ENCODE results near the gene ASXL3. TPM values are rescaled to one million over a fixed set of nuclear protein-coding genes. Genes with fewer than 3 reads are reported as not detected.
A peak's percentile ranks its signal among the peaks of the same experiment; 100 is the strongest.

Gene ASXL3
- polyA plus RNA-seq, 1 donor (not counting 4 experiments of a cell fraction or from before 2014, with no cell fraction given): not detected

GRCh38 chr18:33575451-33575850 lies 2.6 kb upstream of the ASXL3 start:
- Histone ChIP-seq H2AFZ (ENCODE audit: control insufficient read depth, low read length) (no peak overlapping the region), H3K4me2 (ENCODE audit: control insufficient read depth, extremely low read depth, insufficient read depth, low read depth, low read length) (no peak overlapping the region), H3K4me1 (ENCODE audit: control insufficient read depth, extremely low read depth, insufficient read depth, low read length) (peaks cover 8% of the 10 kb centered on the region), H3K27me3 (ENCODE audit: control insufficient read depth, extremely low read depth, insufficient read depth, low read length) (peaks cover 35% of the 10 kb centered on the region), H3K27ac (ENCODE audit: control insufficient read depth, insufficient read depth, low read length) (no peak overlapping the region), H4K20me1 (ENCODE audit: control insufficient read depth, extremely low read depth, insufficient read depth, low read length) (no peaks in the 10 kb centered on the region), H3K9ac (ENCODE audit: control insufficient read depth, extremely low read depth, insufficient read depth, low read length) (no peak overlapping the region), H3K4me3 (ENCODE audit: control insufficient read depth in 2 of 3, extremely low read depth in 1 of 3, insufficient read depth in 2 of 3, low read depth in 1 of 3, low read length in 3 of 3) (no peak overlapping the region), H3K9me1 (ENCODE audit: control insufficient read depth, extremely low read depth, insufficient read depth, low read length) (peaks cover 2% of the 10 kb centered on the region), H3K79me2 (ENCODE audit: control insufficient read depth, insufficient read depth, low read length) (no peaks in the 10 kb centered on the region), H3K36me3 (ENCODE audit: control insufficient read depth in 2 of 2, extremely low read depth in 1 of 2, insufficient read depth in 2 of 2, low read length in 2 of 2) (no peaks in the 10 kb centered on the region), H3K9me3 (ENCODE audit: control insufficient read depth, low read depth, low read length) (no peaks in the 10 kb centered on the region)
- TF ChIP-seq EZH2 (IDR thresholded peaks at IDR 0.05; ENCODE audit: low read length) (no peak), CTCF (optimal IDR thresholded peaks at IDR 0.05 in 1 of 3, IDR thresholded peaks at IDR 0.05 in 1 of 3, conservative IDR thresholded peaks at IDR 0.05 in 1 of 3; ENCODE audit: extremely low read depth in 1 of 3, insufficient read depth in 2 of 3, low read length in 3 of 3) (no peak)
- DNase-seq (ENCODE audit: low read depth, low spot score): no peak
- dilution Hi-C loops (cut with MboI; ENCODE audit: extremely low pct_ligation_motif_present, low sequenced_read_pairs): no loop called here
- no peak for FAIRE-seq

GRCh38 chr18:33576999-33577646 lies 896 bp upstream of the ASXL3 start:
- Histone ChIP-seq H3K9me1 (ENCODE audit: control insufficient read depth, extremely low read depth, insufficient read depth, low read length) (peaks cover 2% of the 10 kb centered on the region), H3K4me3 (ENCODE audit: control insufficient read depth in 2 of 3, extremely low read depth in 1 of 3, insufficient read depth in 2 of 3, low read depth in 1 of 3, low read length in 3 of 3) (no peak overlapping the region), H3K4me2 (ENCODE audit: control insufficient read depth, extremely low read depth, insufficient read depth, low read depth, low read length) (peak overlapping the region; percentile 76), H3K9ac (ENCODE audit: control insufficient read depth, extremely low read depth, insufficient read depth, low read length) (no peak overlapping the region), H4K20me1 (ENCODE audit: control insufficient read depth, extremely low read depth, insufficient read depth, low read length) (no peaks in the 10 kb centered on the region), H3K4me1 (ENCODE audit: control insufficient read depth, extremely low read depth, insufficient read depth, low read length) (peaks cover 8% of the 10 kb centered on the region), H3K36me3 (ENCODE audit: control insufficient read depth in 2 of 2, extremely low read depth in 1 of 2, insufficient read depth in 2 of 2, low read length in 2 of 2) (no peaks in the 10 kb centered on the region), H2AFZ (ENCODE audit: control insufficient read depth, low read length) (no peak overlapping the region), H3K27ac (ENCODE audit: control insufficient read depth, insufficient read depth, low read length) (no peak overlapping the region), H3K27me3 (ENCODE audit: control insufficient read depth, extremely low read depth, insufficient read depth, low read length) (peaks cover 35% of the 10 kb centered on the region), H3K79me2 (ENCODE audit: control insufficient read depth, insufficient read depth, low read length) (no peaks in the 10 kb centered on the region), H3K9me3 (ENCODE audit: control insufficient read depth, low read depth, low read length) (no peaks in the 10 kb centered on the region)
- TF ChIP-seq CTCF (optimal IDR thresholded peaks at IDR 0.05 in 1 of 3, IDR thresholded peaks at IDR 0.05 in 1 of 3, conservative IDR thresholded peaks at IDR 0.05 in 1 of 3; ENCODE audit: extremely low read depth in 1 of 3, insufficient read depth in 2 of 3, low read length in 3 of 3) (no peak), EZH2 (IDR thresholded peaks at IDR 0.05; ENCODE audit: low read length) (no peak)
- DNase-seq (ENCODE audit: low read depth, low spot score) (no peak), FAIRE-seq (no peak)
- dilution Hi-C loops (cut with MboI; ENCODE audit: extremely low pct_ligation_motif_present, low sequenced_read_pairs): no loop called here
